Measurements from ENCODE around the gene RASA2.

Gene RASA2

GRCh38 chr3:141656771-141657170, 169.9 kb downstream of the RASA2 start:
- no peak for TF ChIP-seq CTCF (IDR thresholded peaks at IDR 0.05; ENCODE audit: low read depth, low read length)
- peak; percentile 70 for DNase-seq (ENCODE audit: extremely low read depth, low read depth)

GRCh38 chr3:141657516-141657915, 170.7 kb downstream of the RASA2 start:
- no peak for DNase-seq (ENCODE audit: extremely low read depth, low read depth)
- TF ChIP-seq CTCF (IDR thresholded peaks at IDR 0.05; ENCODE audit: low read depth, low read length): no peak

DNA sequence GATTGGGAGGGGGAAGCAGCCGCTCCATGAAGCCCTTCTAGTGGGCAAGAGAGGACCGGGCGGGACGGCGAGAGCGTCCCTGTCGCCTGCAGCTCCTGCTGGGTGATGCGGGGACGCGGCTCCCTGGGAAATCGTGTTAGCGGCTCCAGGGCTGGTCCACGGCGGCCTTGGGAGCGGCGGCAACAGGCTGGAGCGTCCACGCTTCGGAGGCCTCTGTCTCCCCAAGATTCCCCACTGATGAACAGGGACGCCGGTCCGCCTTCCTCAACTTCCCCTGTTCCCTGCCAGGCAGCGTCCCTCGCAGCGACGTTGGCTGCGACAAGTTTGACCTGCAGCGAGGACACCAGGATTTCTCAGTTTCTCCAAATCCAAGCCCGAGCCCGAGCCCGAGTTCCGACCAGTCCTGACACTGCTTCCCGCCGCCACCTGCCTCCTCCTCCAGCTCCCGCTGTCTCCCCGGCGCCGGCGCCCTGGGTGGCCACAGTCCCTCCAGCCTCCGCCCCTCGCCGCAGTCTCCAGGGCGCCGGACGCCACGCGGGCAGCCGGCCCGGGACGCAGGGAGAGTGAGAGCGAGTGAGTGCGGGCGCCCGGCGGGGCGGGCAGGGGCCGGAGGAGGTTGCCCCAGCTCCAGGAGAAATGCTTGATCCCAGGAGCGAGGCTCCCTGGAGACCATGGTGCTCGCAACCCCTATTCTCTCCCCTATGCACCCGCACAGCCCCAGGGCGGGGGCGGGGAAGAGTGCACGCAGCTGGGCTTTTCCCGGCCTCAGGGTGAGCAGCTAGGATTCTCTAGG, 173.2 kb downstream of the RASA2 start:
- no peak for DNase-seq (ENCODE audit: extremely low read depth, low read depth)
- no peak for TF ChIP-seq CTCF (IDR thresholded peaks at IDR 0.05; ENCODE audit: low read depth, low read length)

- DNase-seq (ENCODE audit: extremely low read depth, low read depth): no peak
- TF ChIP-seq CTCF (IDR thresholded peaks at IDR 0.05; ENCODE audit: low read depth, low read length): no peak
Measured at GRCh38 chr3:141660614-141660947, 173.8 kb downstream of the RASA2 start.

- TF ChIP-seq CTCF (IDR thresholded peaks at IDR 0.05; ENCODE audit: low read depth, low read length): no peak
- no peak for DNase-seq (ENCODE audit: extremely low read depth, low read depth)
Measured at GRCh38 chr3:141661229-141662196, 174.7 kb downstream of the RASA2 start.

DNA sequence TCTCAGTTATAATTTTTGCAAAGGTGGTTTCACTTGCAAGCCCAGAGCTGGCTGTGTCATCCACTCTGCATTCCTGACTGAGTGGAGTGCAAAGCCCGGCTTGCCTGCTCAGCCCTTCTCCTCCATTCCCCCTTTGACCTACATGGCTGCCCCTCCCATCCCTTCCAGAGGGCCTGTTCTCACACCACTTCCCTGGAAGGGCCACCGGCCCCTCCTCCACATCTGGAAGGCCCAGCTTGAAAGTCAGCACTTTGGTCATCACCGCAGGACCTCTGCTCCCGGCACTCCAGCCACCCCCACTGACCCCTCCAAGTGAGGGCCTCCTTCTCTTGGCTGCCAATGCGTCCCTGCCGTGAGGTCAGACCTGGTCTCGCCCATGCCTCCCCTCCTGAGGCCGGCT, 177.2 kb downstream of the RASA2 start:
- DNase-seq (ENCODE audit: extremely low read depth, low read depth): no peak
- TF ChIP-seq CTCF (IDR thresholded peaks at IDR 0.05; ENCODE audit: low read depth, low read length): no peak
